Kidney (tissue), 14 donors: Measurements from ENCODE around the gene KIF24. TPM values are rescaled to one million over a fixed set of nuclear protein-coding genes. Genes with fewer than 3 reads are reported as not detected.

Experiments used
- DNase-seq, 5 donors: peaks; one replicate each; pipeline ENCODE4 v3.0.0-alpha.2; 2013 to 2020
- FAIRE-seq: peaks from 2 replicates; lab custom pipeline; 2012; peaks lifted over from hg19 to GRCh38; lab: Jason Lieb, UNC
- H3K27ac ChIP-seq, 2 donors: one replicate each; pipeline ENCODE4 v1.7.0; 2013; ENCODE audit warnings: low read depth in 2 of 2, low read length in 2 of 2, inconsistent platforms in 1 of 2
- H3K27me3 ChIP-seq: one replicate; pipeline ENCODE4 v1.7.1; 2013; ENCODE audit warnings: low read length, inconsistent platforms; ENCODE audit not compliant: control insufficient read depth, insufficient read depth
- H3K36me3 ChIP-seq, 3 donors: one replicate each; pipeline versions ENCODE4 v1.7.0 to v1.7.1; 2013; ENCODE audit warnings: low read length in 3 of 3, control low read depth in 1 of 3, inconsistent platforms in 1 of 3; ENCODE audit not compliant: insufficient read depth in 3 of 3, control insufficient read depth in 2 of 3
- H3K4me1 ChIP-seq, 3 donors: one replicate each; pipeline versions ENCODE4 v1.7.0 to v1.7.1; 2013; ENCODE audit warnings: low read length in 3 of 3, inconsistent platforms in 1 of 3, low read depth in 1 of 3; ENCODE audit not compliant: control insufficient read depth in 2 of 3, insufficient read depth in 2 of 3
- H3K4me3 ChIP-seq, 3 donors: one replicate each; pipeline versions ENCODE4 v1.7.0 to v1.8.1; 2013; ENCODE audit warnings: low read length in 3 of 3, control low read depth in 1 of 3, inconsistent platforms in 1 of 3
- H3K9ac ChIP-seq, 3 donors: one replicate each; pipeline versions ENCODE4 v1.7.0 to v1.7.1; 2013; ENCODE audit warnings: low read length in 3 of 3, control low read depth in 1 of 3, inconsistent platforms in 1 of 3
- H3K9me3 ChIP-seq, 3 donors: one replicate each; pipeline versions ENCODE4 v1.7.0 to v1.7.1; 2013; ENCODE audit warnings: low read length in 3 of 3, control low read depth in 1 of 3, inconsistent platforms in 1 of 3; ENCODE audit not compliant: control insufficient read depth in 2 of 3, insufficient read depth in 1 of 3
- intact Hi-C: fragments of 100-400 bp; cut with DNase I; formaldehyde crosslinking; loops from one replicate; pipeline ENCODE4 v1.11.1; 2022
- polyA plus RNA-seq: library from polyadenylated mRNA; stranded (reverse); fragments of 350-450 nt; fragmentation: Illumina TruSeq; extraction: RNeasy Lipid Tissue Mini Kit (QIAGEN cat#74804); gene quantifications from one replicate; pipeline ENCODE4 v1.2.3, GENCODE V29; 2014; ENCODE audit warnings: low read depth, low replicate concordance; ENCODE audit not compliant: insufficient read depth
- total RNA-seq: library from RNA; stranded (reverse); fragmentation: NEBNext Ultra II Directional; extraction: Animal tissue kit (Norgen Biotek cat#: 25700); gene quantifications from one replicate; pipeline ENCODE4 v1.2.1, GENCODE V29; 2021
- TF ChIP-seq, protein P1 (sequence below): IDR thresholded peaks from 3 replicates; pipeline ENCODE4 v1.5.1; 2012; ENCODE audit warnings: mild to moderate bottlenecking, moderate library complexity, borderline replicate concordance; ENCODE audit not compliant: insufficient read depth; ENCODE audit errors: extremely low read depth
- donor health status: control.
- donor health status: control.
- donor health status: control.
- donor health status: control.
- donor health status: control.
- donor health status: DM: yes; HTN: yes; CAD: no.
- donor health status: Normal renal cell carcinoma (clear cell type).

KIF24 gene
- total and polyA plus RNA-seq, 2 donors from 2014 or later, result 0.58 to 2.8 TPM

GRCh38 chr9:34332076-34332964 lies 3.3 kb upstream of the KIF24 start:
- intact Hi-C loops, result no loop called here
- no peak overlapping the region for H3K9ac ChIP-seq
- peak in 2 of 5 donors; percentile 38 to 65 for DNase-seq

GRCh38 chr9:34331196-34331595 lies 2.1 kb upstream of the KIF24 start:
- H3K27me3 ChIP-seq, result no peaks in the 10 kb centered on the region
- no peak overlapping the region for H3K4me3 ChIP-seq
- DNase-seq (no peak), FAIRE-seq (no peak)
- no peak overlapping the region for H3K27ac ChIP-seq
- no peaks in the 10 kb centered on the region for H3K9me3 ChIP-seq
- intact Hi-C loops, result no loop called here
- H3K36me3 ChIP-seq, result no peaks in the 10 kb centered on the region
- no peak overlapping the region for H3K9ac ChIP-seq
- peaks cover 0 to 4% (median 2%) of the 10 kb centered on the region in 3 donors for H3K4me1 ChIP-seq
- TF ChIP-seq, protein P1, sequence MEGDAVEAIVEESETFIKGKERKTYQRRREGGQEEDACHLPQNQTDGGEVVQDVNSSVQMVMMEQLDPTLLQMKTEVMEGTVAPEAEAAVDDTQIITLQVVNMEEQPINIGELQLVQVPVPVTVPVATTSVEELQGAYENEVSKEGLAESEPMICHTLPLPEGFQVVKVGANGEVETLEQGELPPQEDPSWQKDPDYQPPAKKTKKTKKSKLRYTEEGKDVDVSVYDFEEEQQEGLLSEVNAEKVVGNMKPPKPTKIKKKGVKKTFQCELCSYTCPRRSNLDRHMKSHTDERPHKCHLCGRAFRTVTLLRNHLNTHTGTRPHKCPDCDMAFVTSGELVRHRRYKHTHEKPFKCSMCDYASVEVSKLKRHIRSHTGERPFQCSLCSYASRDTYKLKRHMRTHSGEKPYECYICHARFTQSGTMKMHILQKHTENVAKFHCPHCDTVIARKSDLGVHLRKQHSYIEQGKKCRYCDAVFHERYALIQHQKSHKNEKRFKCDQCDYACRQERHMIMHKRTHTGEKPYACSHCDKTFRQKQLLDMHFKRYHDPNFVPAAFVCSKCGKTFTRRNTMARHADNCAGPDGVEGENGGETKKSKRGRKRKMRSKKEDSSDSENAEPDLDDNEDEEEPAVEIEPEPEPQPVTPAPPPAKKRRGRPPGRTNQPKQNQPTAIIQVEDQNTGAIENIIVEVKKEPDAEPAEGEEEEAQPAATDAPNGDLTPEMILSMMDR, result no peak

More at GRCh38 chr9:34332076-34332964, 3.3 kb upstream of the KIF24 start:
- no peak overlapping the region for H3K4me3 ChIP-seq
- no peaks in the 10 kb centered on the region for H3K27me3 ChIP-seq
- H3K36me3 ChIP-seq, result no peaks in the 10 kb centered on the region
- FAIRE-seq, result peak; percentile 21
- no peaks in the 10 kb centered on the region for H3K9me3 ChIP-seq
- TF ChIP-seq, protein P1, result peak; percentile 68
- no peak overlapping the region for H3K27ac ChIP-seq
- H3K4me1 ChIP-seq, result peaks cover 0 to 4% (median 2%) of the 10 kb centered on the region in 3 donors

GRCh38 chr9:34328500-34328986 lies 525 bp downstream of the KIF24 start:
- Histone ChIP-seq H3K27ac (peak overlapping the region; percentile 32 to 59), H3K27me3 (no peaks in the 10 kb centered on the region), H3K9me3 (no peaks in the 10 kb centered on the region), H3K36me3 (no peaks in the 10 kb centered on the region), H3K4me1 (peaks cover 0 to 2% (median 0%) of the 10 kb centered on the region in 3 donors), H3K4me3 (peak overlapping the region; percentile 67 to 95 (median 75)), H3K9ac (peak overlapping the region; percentile 31 to 76 (median 45))
- DNase-seq, result no peak
- TF ChIP-seq, protein P1, result no peak
- FAIRE-seq, result no peak
- intact Hi-C loops, result no loop called here
